Thymus (tissue), 11 donors: ENCODE measurements around the gene BLVRB. TPM values are rescaled to one million over a fixed set of nuclear protein-coding genes. Genes with fewer than 3 reads are reported as not detected.
A peak's percentile ranks its signal among the peaks of the same experiment; 100 is the strongest.

Experiments used
- DNase-seq, 9 donors: peaks; one replicate each; pipeline ENCODE4 v3.0.0-alpha.2; 2013; ENCODE audit warnings: low spot score in 9 of 9, low read depth in 6 of 9, missing footprints in 1 of 9
- H3K27ac ChIP-seq, 2 donors: one replicate each; pipeline ENCODE4 v1.5.1; 2013; ENCODE audit warnings: control low read depth in 1 of 2, low read depth in 1 of 2, low read length in 1 of 2, mild to moderate bottlenecking in 1 of 2, moderate library complexity in 1 of 2
- H3K27me3 ChIP-seq, 2 donors: one replicate each; pipeline ENCODE4 v1.5.1; 2013; ENCODE audit warnings: low read length in 1 of 2; ENCODE audit not compliant: control insufficient read depth in 2 of 2, insufficient read depth in 1 of 2
- H3K36me3 ChIP-seq, 2 donors: one replicate each; pipeline ENCODE4 v1.5.1; 2013; ENCODE audit warnings: low read length in 1 of 2, mild to moderate bottlenecking in 1 of 2, moderate library complexity in 1 of 2; ENCODE audit not compliant: control insufficient read depth in 2 of 2, insufficient read depth in 2 of 2
- H3K4me1 ChIP-seq, 2 donors: one replicate each; pipeline ENCODE4 v1.5.1; 2013; ENCODE audit warnings: low read length in 2 of 2; ENCODE audit not compliant: control insufficient read depth in 2 of 2, insufficient read depth in 2 of 2
- H3K4me3 ChIP-seq, 2 donors: one replicate each; pipeline ENCODE4 v1.5.1; 2013; ENCODE audit warnings: low read length in 2 of 2, control low read depth in 1 of 2, mild to moderate bottlenecking in 1 of 2
- H3K9me3 ChIP-seq, 2 donors: one replicate each; pipeline ENCODE4 v1.5.1; 2013; ENCODE audit warnings: low read length in 1 of 2, mild to moderate bottlenecking in 1 of 2; ENCODE audit not compliant: control insufficient read depth in 2 of 2, insufficient read depth in 1 of 2
- WGBS: extraction: QIAGEN DNeasy Blood & Tissue Kit; methylation state at CpG from one replicate; pipeline ENCODE4 v1.1.7; 2013; 5-methylcytosine and 5-hydroxymethylcytosine counted together
- polyA plus RNA-seq: library from polyadenylated mRNA; stranded (reverse); fragments of 200-250 nt; gene quantifications from one replicate; pipeline ENCODE4 v1.2.3, GENCODE V29; 2013
- total RNA-seq: library from RNA; stranded (reverse); fragments of 120-200 nt; gene quantifications from one replicate; pipeline ENCODE4 v1.2.4, GENCODE V29; 2013
- donor health status: healthy.

Gene BLVRB
- total and polyA plus RNA-seq, 2 donors = 49.9 to 88.8 TPM

GRCh38 chr19:40446263-40446784 is 19.2 kb downstream of the BLVRB start:
- Histone ChIP-seq H3K4me1 (peaks cover 8 to 13% of the 10 kb centered on the region in 2 donors), H3K4me3 (no peak overlapping the region), H3K27me3 (no peaks in the 10 kb centered on the region), H3K36me3 (peaks cover 9% of the 10 kb centered on the region in 2 donors), H3K27ac (peak overlapping the region in 1 of 2 donors; percentile 33), H3K9me3 (no peaks in the 10 kb centered on the region)
- 94% methylated on average over 8 of the region's 8 CpGs for WGBS
- DNase-seq = no peak

- no peaks in the 10 kb centered on the region for H3K9me3 ChIP-seq
- WGBS = 94% methylated on average over 9 of the region's 9 CpGs
- no peak for DNase-seq
- H3K4me1 ChIP-seq = peaks cover 8 to 13% of the 10 kb centered on the region in 2 donors
- peak overlapping the region; percentile 53 to 66 for H3K27ac ChIP-seq
- no peaks in the 10 kb centered on the region for H3K27me3 ChIP-seq
- peaks cover 14% of the 10 kb centered on the region in 2 donors for H3K36me3 ChIP-seq
- H3K4me3 ChIP-seq = no peak overlapping the region
These were observed 19.7 kb downstream of the BLVRB start for GRCh38 chr19:40445780-40446262.

GRCh38 chr19:40444825-40445312 is 20.7 kb downstream of the BLVRB start:
- Histone ChIP-seq H3K4me1 (peaks cover 8 to 16% of the 10 kb centered on the region in 2 donors), H3K36me3 (peaks cover 19 to 22% of the 10 kb centered on the region in 2 donors), H3K27ac (peak overlapping the region; percentile 48 to 99), H3K27me3 (no peaks in the 10 kb centered on the region), H3K9me3 (no peaks in the 10 kb centered on the region), H3K4me3 (peak overlapping the region; percentile 75 to 90)
- no peak for DNase-seq
- 26% methylated on average over 18 of the region's 18 CpGs for WGBS

GRCh38 chr19:40444000-40444824 is 21.3 kb downstream of the BLVRB start, which contains the start of gene SERTAD3:
TSS of gene SERTAD3 (minus strand) at chr19:40444335. CDS start at chr19:40442080, 2,255 bp downstream.
- under 1% methylated on average over 72 of the region's 72 CpGs for WGBS
- peak within 1 kb of the TSS; percentile 75 to 90 for H3K4me3 ChIP-seq

GRCh38 chr19:40443131-40443999 is 22.2 kb downstream of the BLVRB start:
- H3K36me3 ChIP-seq = peaks cover 19 to 22% of the 10 kb centered on the region in 2 donors
- H3K9me3 ChIP-seq = no peaks in the 10 kb centered on the region
- H3K4me3 ChIP-seq = peak overlapping the region; percentile 75 to 90
- peak overlapping the region; percentile 89 to 99 for H3K27ac ChIP-seq
- peaks cover 8 to 16% of the 10 kb centered on the region in 2 donors for H3K4me1 ChIP-seq
- no peaks in the 10 kb centered on the region for H3K27me3 ChIP-seq
- under 1% methylated on average over 52 of the region's 52 CpGs for WGBS
- DNase-seq = peak; percentile 95 to 100 (median 99)

More at GRCh38 chr19:40444000-40444824, 21.3 kb downstream of the BLVRB start, which contains the start of gene SERTAD3:
- Histone ChIP-seq H3K27me3 (no peaks in the 10 kb centered on the region), H3K27ac (peak within 1 kb of the TSS; percentile 89 to 99), H3K9me3 (no peaks in the 10 kb centered on the region), H3K4me1 (peaks cover 8 to 16% of the 10 kb centered on the region in 2 donors), H3K36me3 (peaks cover 19 to 22% of the 10 kb centered on the region in 2 donors)
- peak; percentile 87 to 98 (median 96) for DNase-seq

- peak overlapping the region; percentile 66 to 81 for H3K27ac ChIP-seq
- H3K9me3 ChIP-seq = no peaks in the 10 kb centered on the region
- peaks cover 19 to 22% of the 10 kb centered on the region in 2 donors for H3K36me3 ChIP-seq
- WGBS = 26% methylated on average over 22 of the region's 22 CpGs
- no peak for DNase-seq
- H3K4me3 ChIP-seq = peak overlapping the region; percentile 75 to 90
- peaks cover 8 to 16% of the 10 kb centered on the region in 2 donors for H3K4me1 ChIP-seq
- H3K27me3 ChIP-seq = no peaks in the 10 kb centered on the region
These were observed 23.0 kb downstream of the BLVRB start for GRCh38 chr19:40442328-40443130.

- Histone ChIP-seq H3K27me3 (no peaks in the 10 kb centered on the region), H3K4me3 (peak overlapping the region in 1 of 2 donors; percentile 9), H3K9me3 (no peaks in the 10 kb centered on the region), H3K4me1 (peaks cover 8 to 16% of the 10 kb centered on the region in 2 donors), H3K36me3 (peaks cover 19 to 22% of the 10 kb centered on the region in 2 donors), H3K27ac (no peak overlapping the region)
- DNase-seq = no peak
- 98% methylated on average over 11 of the region's 11 CpGs for WGBS
These were observed 23.8 kb downstream of the BLVRB start for GRCh38 chr19:40441719-40442253.

- H3K4me1 ChIP-seq = peaks cover 13 to 24% of the 10 kb centered on the region in 2 donors
- no peaks in the 10 kb centered on the region for H3K27me3 ChIP-seq
- no peaks in the 10 kb centered on the region for H3K9me3 ChIP-seq
- WGBS = 99% methylated on average over 3 of the region's 3 CpGs
- no peak for DNase-seq
- no peak overlapping the region for H3K27ac ChIP-seq
- H3K36me3 ChIP-seq = peaks cover 19 to 22% of the 10 kb centered on the region in 2 donors
- no peak overlapping the region for H3K4me3 ChIP-seq
These were observed 27.3 kb downstream of the BLVRB start for GRCh38 chr19:40438284-40438683.
